IMR-90 (cell line): Measurements from ENCODE around the gene SGSH.

Experiments used
- BHLHE40 ChIP-seq: fragments of 150-350 bp; IDR thresholded peaks from 2 replicates; pipeline ENCODE4 v1.6.1; 2016; ENCODE audit warnings: mild to moderate bottlenecking, low read depth, low read length
- CEBPB ChIP-seq: IDR thresholded peaks from 2 replicates; pipeline ENCODE4 v1.6.1; 2012; ENCODE audit warnings: low read depth, low read length, improper control_type of control experiment
- CHD1 ChIP-seq: IDR thresholded peaks from 2 replicates; pipeline ENCODE4 v1.6.1; 2012; ENCODE audit warnings: low read depth, low read length, improper control_type of control experiment
- MAZ ChIP-seq: IDR thresholded peaks from 2 replicates; pipeline ENCODE4 v1.6.1; 2012; ENCODE audit warnings: low read depth, mild to moderate bottlenecking, low read length, improper control_type of control experiment, moderate library complexity, borderline replicate concordance
- POLR2A ChIP-seq: IDR thresholded peaks from 2 replicates; pipeline ENCODE4 v1.6.1; 2012; ENCODE audit warnings: mild to moderate bottlenecking, low read depth, low read length
- RAD21 ChIP-seq: IDR thresholded peaks from 2 replicates; pipeline ENCODE4 v1.6.1; 2012; ENCODE audit warnings: low read length, improper control_type of control experiment
- RCOR1 ChIP-seq: IDR thresholded peaks from 2 replicates; pipeline ENCODE4 v1.6.1; 2012; ENCODE audit warnings: mild to moderate bottlenecking, low read length, improper control_type of control experiment; ENCODE audit not compliant: insufficient replicate concordance
- RFX5 ChIP-seq: IDR thresholded peaks from 2 replicates; pipeline ENCODE4 v1.8.0; 2012; ENCODE audit warnings: low read depth, mild to moderate bottlenecking, low read length, moderate library complexity
- TF ChIP-seq, protein P1 (sequence below): conservative IDR thresholded peaks from 2 replicates; pipeline ENCODE4 v1.5.1; 2012; ENCODE audit warnings: mild to moderate bottlenecking, low read depth, low read length, improper control_type of control experiment

DNA sequence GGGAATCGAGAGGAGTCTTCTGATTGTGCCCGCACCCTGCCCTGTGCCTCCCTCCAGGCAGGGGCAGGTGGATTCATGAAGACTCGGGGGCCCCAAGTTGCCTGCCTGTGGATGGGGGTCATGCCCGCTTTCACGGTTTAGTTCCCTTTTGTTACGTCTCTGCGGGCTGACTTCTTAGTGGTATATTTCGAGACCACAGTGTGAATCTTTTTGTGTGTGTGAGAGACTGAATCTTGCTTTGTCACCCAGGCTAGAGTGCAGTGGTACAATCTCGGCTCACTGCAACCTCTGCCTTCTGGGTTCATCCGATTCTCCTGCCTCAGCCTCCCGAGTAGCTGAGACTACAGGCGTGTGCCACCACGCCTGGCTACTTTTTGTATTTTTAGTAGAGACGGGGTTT lies 22.4 kb upstream of the SGSH start:
- no peak for TF ChIP-seq MAZ
- TF ChIP-seq, protein P1, sequence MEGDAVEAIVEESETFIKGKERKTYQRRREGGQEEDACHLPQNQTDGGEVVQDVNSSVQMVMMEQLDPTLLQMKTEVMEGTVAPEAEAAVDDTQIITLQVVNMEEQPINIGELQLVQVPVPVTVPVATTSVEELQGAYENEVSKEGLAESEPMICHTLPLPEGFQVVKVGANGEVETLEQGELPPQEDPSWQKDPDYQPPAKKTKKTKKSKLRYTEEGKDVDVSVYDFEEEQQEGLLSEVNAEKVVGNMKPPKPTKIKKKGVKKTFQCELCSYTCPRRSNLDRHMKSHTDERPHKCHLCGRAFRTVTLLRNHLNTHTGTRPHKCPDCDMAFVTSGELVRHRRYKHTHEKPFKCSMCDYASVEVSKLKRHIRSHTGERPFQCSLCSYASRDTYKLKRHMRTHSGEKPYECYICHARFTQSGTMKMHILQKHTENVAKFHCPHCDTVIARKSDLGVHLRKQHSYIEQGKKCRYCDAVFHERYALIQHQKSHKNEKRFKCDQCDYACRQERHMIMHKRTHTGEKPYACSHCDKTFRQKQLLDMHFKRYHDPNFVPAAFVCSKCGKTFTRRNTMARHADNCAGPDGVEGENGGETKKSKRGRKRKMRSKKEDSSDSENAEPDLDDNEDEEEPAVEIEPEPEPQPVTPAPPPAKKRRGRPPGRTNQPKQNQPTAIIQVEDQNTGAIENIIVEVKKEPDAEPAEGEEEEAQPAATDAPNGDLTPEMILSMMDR: no peak
- TF ChIP-seq BHLHE40: no peak
- no peak for TF ChIP-seq RAD21
- TF ChIP-seq RFX5: no peak
- TF ChIP-seq CHD1: no peak
- no peak for TF ChIP-seq POLR2A
- no peak for TF ChIP-seq CEBPB
- no peak for TF ChIP-seq RCOR1
